ENCODE results near the gene BMP7. TPM values are rescaled to one million over a fixed set of nuclear protein-coding genes. Genes with fewer than 3 reads are reported as not detected.

The BMP7 gene
- total and polyA plus RNA-seq, 2 of the 13 experiments (the other 11 are each of a cell fraction or from before 2014, with no cell fraction given): not detected

DNA sequence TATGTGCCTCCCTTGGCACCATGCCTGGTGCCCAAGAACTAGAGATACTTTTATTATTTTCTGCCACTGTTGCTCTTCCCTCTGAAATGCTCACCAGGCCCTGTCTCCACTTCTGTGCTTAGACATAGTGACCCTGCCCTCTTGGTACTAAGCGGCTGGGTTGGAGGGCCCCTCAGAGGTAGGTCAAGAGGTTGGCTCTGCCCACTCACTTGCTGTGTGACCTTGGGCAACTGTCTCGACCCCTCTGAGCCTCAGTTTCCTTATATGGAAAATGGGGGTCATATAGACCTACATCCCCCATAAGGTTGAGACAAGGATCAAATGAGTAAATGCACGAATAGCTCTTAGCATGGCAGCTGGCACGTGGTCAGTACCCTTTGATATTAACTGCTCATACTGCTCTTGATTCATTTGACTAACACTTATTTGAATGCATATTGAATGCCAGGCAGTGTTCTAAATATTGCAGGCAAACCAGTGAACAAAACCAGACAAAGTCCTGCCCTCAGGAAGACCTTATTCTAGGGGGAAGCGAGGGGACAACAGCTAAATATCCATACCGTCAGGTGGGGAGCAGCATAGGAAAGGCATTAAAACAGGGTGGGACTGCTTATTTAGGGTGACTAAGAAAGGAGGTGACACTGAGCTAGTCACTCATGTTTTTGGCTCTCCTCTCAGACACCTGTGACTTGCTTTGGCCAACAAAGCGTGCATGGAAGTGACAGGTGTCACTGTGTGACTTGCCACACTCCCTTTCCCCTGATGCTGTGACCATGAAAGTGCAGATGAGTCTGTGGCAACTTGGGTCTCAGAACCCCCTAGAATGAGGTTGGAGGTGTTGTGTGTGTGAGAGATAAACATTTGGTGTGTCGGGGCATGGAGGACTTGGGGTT lies 48.9 kb upstream of the BMP7 start:
- Histone ChIP-seq H2AFZ (ENCODE audit: low read length) (no peak overlapping the region), H3K9me3 (ENCODE audit: low read length) (no peaks in the 10 kb centered on the region), H3K27me3 (ENCODE audit: control insufficient read depth in 1 of 2, insufficient read depth in 2 of 2, low read length in 2 of 2) (peaks cover 7 to 40% of the 10 kb centered on the region in 2 experiments), H3K4me1 (ENCODE audit: insufficient read depth, low read length) (no peaks in the 10 kb centered on the region), H3K27ac (ENCODE audit: extremely low read length, insufficient read depth, low read length) (no peak overlapping the region), H3K9ac (ENCODE audit: insufficient read depth, low read depth, low read length) (no peak overlapping the region), H3K36me3 (replicated peaks in 1 of 2; ENCODE audit: control insufficient read depth in 1 of 2, insufficient read depth in 2 of 2, low read length in 2 of 2) (no peaks in the 10 kb centered on the region), H3K4me2 (ENCODE audit: low read depth, low read length) (no peak overlapping the region), H3K4me3 (replicated peaks in 1 of 3; ENCODE audit: insufficient read depth in 1 of 3, low read depth in 2 of 3, low read length in 3 of 3) (no peak overlapping the region), H3K79me2 (ENCODE audit: insufficient read depth, low read length) (no peaks in the 10 kb centered on the region), H4K20me1 (ENCODE audit: insufficient read depth, low read length) (no peaks in the 10 kb centered on the region)
- in situ Hi-C loops (cut with HindIII; ENCODE audit: extremely low pct_ligation_motif_present, low pct_unique_long_range_greater_than_20kb): no loop called here
- no peak for FAIRE-seq
- no peak for DNase-seq (ENCODE audit: low spot score)
- 16% methylated on average over 8 of the region's 8 CpGs for WGBS (ENCODE audit: low lambda C conversion rate)
- BruUV-seq (replicated peaks): no TSS peak
- ChIA-PET POLR2A (no interaction called here), CTCF (ENCODE audit: low intra/inter-chr PET ratio, low total read pairs) (no interaction called here)
- no peak for ATAC-seq
- intact Hi-C loops (cut with micrococcal nuclease; ENCODE audit: unreplicated experiment): no loop called here
- TF ChIP-seq ZNF713 (CRISPR knock-in tag; IDR thresholded peaks at IDR 0.05): no peak
- TF ChIP-seq ZNF768 (CRISPR knock-in tag; IDR thresholded peaks at IDR 0.05): peak; percentile 80

DNA sequence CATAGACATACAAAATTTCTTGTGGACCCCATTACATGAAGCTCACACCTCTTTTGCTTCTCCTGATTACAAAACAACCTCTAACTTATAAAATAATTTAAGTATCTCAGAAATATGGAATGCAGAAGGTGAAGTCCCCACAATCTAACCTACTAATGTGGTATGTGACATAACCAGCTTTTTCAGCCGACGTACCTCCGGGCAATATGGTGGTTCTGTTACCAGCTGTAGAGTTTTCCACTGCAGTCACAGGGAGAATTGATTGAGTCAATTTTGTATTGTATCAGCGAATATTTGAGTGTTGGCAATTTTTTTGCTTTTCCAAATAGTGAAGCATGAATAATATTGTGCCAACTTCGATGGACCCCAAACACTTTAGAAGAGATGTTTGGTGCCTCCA lies 47.5 kb upstream of the BMP7 start:
- H3K4me3 ChIP-seq (replicated peaks in 1 of 3; ENCODE audit: insufficient read depth in 1 of 3, low read depth in 2 of 3, low read length in 3 of 3): no peak overlapping the region
- DNase-seq (ENCODE audit: low spot score) (no peak), FAIRE-seq (no peak), ATAC-seq (no peak)
- no peaks in the 10 kb centered on the region for H3K79me2 ChIP-seq (ENCODE audit: insufficient read depth, low read length)
- H3K9ac ChIP-seq (ENCODE audit: insufficient read depth, low read depth, low read length): no peak overlapping the region
- WGBS (ENCODE audit: low lambda C conversion rate): 9% methylated on average over 5 of the region's 5 CpGs
- TF ChIP-seq, protein P1, sequence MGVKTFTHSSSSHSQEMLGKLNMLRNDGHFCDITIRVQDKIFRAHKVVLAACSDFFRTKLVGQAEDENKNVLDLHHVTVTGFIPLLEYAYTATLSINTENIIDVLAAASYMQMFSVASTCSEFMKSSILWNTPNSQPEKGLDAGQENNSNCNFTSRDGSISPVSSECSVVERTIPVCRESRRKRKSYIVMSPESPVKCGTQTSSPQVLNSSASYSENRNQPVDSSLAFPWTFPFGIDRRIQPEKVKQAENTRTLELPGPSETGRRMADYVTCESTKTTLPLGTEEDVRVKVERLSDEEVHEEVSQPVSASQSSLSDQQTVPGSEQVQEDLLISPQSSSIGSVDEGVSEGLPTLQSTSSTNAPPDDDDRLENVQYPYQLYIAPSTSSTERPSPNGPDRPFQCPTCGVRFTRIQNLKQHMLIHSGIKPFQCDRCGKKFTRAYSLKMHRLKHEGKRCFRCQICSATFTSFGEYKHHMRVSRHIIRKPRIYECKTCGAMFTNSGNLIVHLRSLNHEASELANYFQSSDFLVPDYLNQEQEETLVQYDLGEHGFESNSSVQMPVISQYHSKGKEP (CRISPR knock-in tag; IDR thresholded peaks at IDR 0.05): no peak
- TF ChIP-seq, protein P2, sequence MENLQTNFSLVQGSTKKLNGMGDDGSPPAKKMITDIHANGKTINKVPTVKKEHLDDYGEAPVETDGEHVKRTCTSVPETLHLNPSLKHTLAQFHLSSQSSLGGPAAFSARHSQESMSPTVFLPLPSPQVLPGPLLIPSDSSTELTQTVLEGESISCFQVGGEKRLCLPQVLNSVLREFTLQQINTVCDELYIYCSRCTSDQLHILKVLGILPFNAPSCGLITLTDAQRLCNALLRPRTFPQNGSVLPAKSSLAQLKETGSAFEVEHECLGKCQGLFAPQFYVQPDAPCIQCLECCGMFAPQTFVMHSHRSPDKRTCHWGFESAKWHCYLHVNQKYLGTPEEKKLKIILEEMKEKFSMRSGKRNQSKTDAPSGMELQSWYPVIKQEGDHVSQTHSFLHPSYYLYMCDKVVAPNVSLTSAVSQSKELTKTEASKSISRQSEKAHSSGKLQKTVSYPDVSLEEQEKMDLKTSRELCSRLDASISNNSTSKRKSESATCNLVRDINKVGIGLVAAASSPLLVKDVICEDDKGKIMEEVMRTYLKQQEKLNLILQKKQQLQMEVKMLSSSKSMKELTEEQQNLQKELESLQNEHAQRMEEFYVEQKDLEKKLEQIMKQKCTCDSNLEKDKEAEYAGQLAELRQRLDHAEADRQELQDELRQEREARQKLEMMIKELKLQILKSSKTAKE (CRISPR knock-in tag; IDR thresholded peaks at IDR 0.05; ENCODE audit: borderline replicate concordance): no peak
- TF ChIP-seq SMC3 (IDR thresholded peaks at IDR 0.05; ENCODE audit: low read length): no peak
- no peak for TF ChIP-seq RCOR2 (CRISPR knock-in tag; IDR thresholded peaks at IDR 0.05)
- H3K27ac ChIP-seq (ENCODE audit: extremely low read length, insufficient read depth, low read length): no peak overlapping the region
- intact Hi-C loops (cut with micrococcal nuclease; ENCODE audit: unreplicated experiment) (no loop called here), in situ Hi-C loops (cut with HindIII; ENCODE audit: extremely low pct_ligation_motif_present, low pct_unique_long_range_greater_than_20kb) (no loop called here)
- no peaks in the 10 kb centered on the region for H4K20me1 ChIP-seq (ENCODE audit: insufficient read depth, low read length)
- ChIA-PET POLR2A (no interaction called here), CTCF (ENCODE audit: low intra/inter-chr PET ratio, low total read pairs) (no interaction called here)
- H3K27me3 ChIP-seq (ENCODE audit: control insufficient read depth in 1 of 2, insufficient read depth in 2 of 2, low read length in 2 of 2): peaks cover 7 to 43% of the 10 kb centered on the region in 2 experiments
- no peaks in the 10 kb centered on the region for H3K36me3 ChIP-seq (replicated peaks in 1 of 2; ENCODE audit: control insufficient read depth in 1 of 2, insufficient read depth in 2 of 2, low read length in 2 of 2)
- no peak overlapping the region for H2AFZ ChIP-seq (ENCODE audit: low read length)
- H3K4me1 ChIP-seq (ENCODE audit: insufficient read depth, low read length): no peaks in the 10 kb centered on the region
- H3K9me3 ChIP-seq (ENCODE audit: low read length): no peaks in the 10 kb centered on the region
- H3K4me2 ChIP-seq (ENCODE audit: low read depth, low read length): no peak overlapping the region
- BruUV-seq (replicated peaks): no TSS peak
